H9 (cell line): ENCODE results near the gene TTC27. TPM values are rescaled to one million over a fixed set of nuclear protein-coding genes. Genes with fewer than 3 reads are reported as not detected.
"Not testable (repeated sequence)": the region's sequence is repeated elsewhere in the genome, so short reads cannot be mapped to it uniquely, and the experiment has no call there.

Experiments
- DNase-seq: peaks from one replicate; pipeline ENCODE4 v3.0.0-alpha.2; 2017
- H2AFZ ChIP-seq: one replicate; pipeline ENCODE4 v1.6.1; 2013; ENCODE audit warnings: mild to moderate bottlenecking, low read length, control low read depth, moderate library complexity
- H2AK5ac ChIP-seq: 2 replicates; pipeline ENCODE4 v1.6.1; 2013; ENCODE audit warnings: low read length, control low read depth, mixed read lengths; ENCODE audit not compliant: insufficient read length
- H2BK120ac ChIP-seq: one replicate; pipeline ENCODE4 v1.6.1; 2013; ENCODE audit warnings: low read depth, mild to moderate bottlenecking, low read length, control low read depth, inconsistent platforms; ENCODE audit not compliant: poor library complexity, severe bottlenecking
- H2BK12ac ChIP-seq: 2 replicates; pipeline ENCODE4 v1.6.1; 2013; ENCODE audit warnings: low read length, control low read depth, mixed read lengths, low read depth; ENCODE audit not compliant: insufficient read length
- H2BK15ac ChIP-seq: 2 replicates; pipeline ENCODE4 v1.6.1; 2013; ENCODE audit warnings: low read depth, low read length, control low read depth
- H2BK20ac ChIP-seq: one replicate; pipeline ENCODE4 v1.6.1; 2013; ENCODE audit warnings: low read depth, mild to moderate bottlenecking, low read length, control low read depth, inconsistent platforms; ENCODE audit not compliant: poor library complexity, severe bottlenecking
- H2BK5ac ChIP-seq: 2 replicates; pipeline ENCODE4 v1.6.1; 2013; ENCODE audit warnings: low read length, control low read depth, mixed read lengths; ENCODE audit not compliant: insufficient read length
- H3K14ac ChIP-seq: 2 replicates; pipeline ENCODE4 v1.6.1; 2013; ENCODE audit warnings: low read length, control low read depth; ENCODE audit not compliant: insufficient read depth
- H3K18ac ChIP-seq: 2 replicates; pipeline ENCODE4 v1.6.1; 2013; ENCODE audit warnings: low read depth, mild to moderate bottlenecking, mixed read lengths, low read length, control low read depth; ENCODE audit not compliant: insufficient read length
- H3K23ac ChIP-seq: 2 replicates; pipeline ENCODE4 v1.6.1; 2013; ENCODE audit warnings: low read length, control low read depth, mixed read lengths, low read depth; ENCODE audit not compliant: insufficient read length
- H3K23me2 ChIP-seq: 2 replicates; pipeline ENCODE4 v1.6.1; 2013; ENCODE audit warnings: low read depth, mild to moderate bottlenecking, mixed read lengths, low read length, control low read depth; ENCODE audit not compliant: insufficient read length, poor library complexity, severe bottlenecking
- H3K27ac ChIP-seq: 2 replicates; pipeline ENCODE4 v1.5.1; 2013; ENCODE audit warnings: low read length, control low read depth, mixed read lengths, low read depth; ENCODE audit not compliant: insufficient read length
- H3K27me3 ChIP-seq: 2 replicates; pipeline ENCODE4 v1.6.1; 2013; ENCODE audit warnings: low read length, control low read depth, inconsistent platforms; ENCODE audit not compliant: insufficient read depth
- H3K4ac ChIP-seq: 2 replicates; pipeline ENCODE4 v1.6.1; 2013; ENCODE audit warnings: low read depth, mild to moderate bottlenecking, control low read depth, inconsistent platforms, low read length, moderate library complexity
- H3K4me1 ChIP-seq: 2 replicates; pipeline ENCODE4 v1.6.1; 2013; ENCODE audit warnings: low read length, control low read depth, inconsistent platforms; ENCODE audit not compliant: insufficient read depth
- H3K4me2 ChIP-seq: 2 replicates; pipeline ENCODE4 v1.6.1; 2013; ENCODE audit warnings: low read length, control low read depth, mixed read lengths; ENCODE audit not compliant: insufficient read length, insufficient read depth
- H3K56ac ChIP-seq: 2 replicates; pipeline ENCODE4 v1.6.1; 2013; ENCODE audit warnings: low read depth, mild to moderate bottlenecking, mixed read lengths, low read length, control low read depth; ENCODE audit not compliant: insufficient read length
- H3K79me1 ChIP-seq: 2 replicates; pipeline ENCODE4 v1.6.1; 2013; ENCODE audit warnings: low read depth, mild to moderate bottlenecking, moderate library complexity, low read length, control low read depth, inconsistent platforms; ENCODE audit not compliant: insufficient read depth, poor library complexity, severe bottlenecking
- H3K79me2 ChIP-seq: 2 replicates; pipeline ENCODE4 v1.6.1; 2013; ENCODE audit warnings: low read length, control low read depth, inconsistent platforms; ENCODE audit not compliant: insufficient read depth
- H3K9ac ChIP-seq: 2 replicates; pipeline ENCODE4 v1.6.1; 2013; ENCODE audit warnings: low read length, control low read depth, mixed read lengths; ENCODE audit not compliant: insufficient read length; ENCODE audit errors: extremely low read depth
- H3K9me3 ChIP-seq: one replicate; pipeline ENCODE4 v1.6.1; 2013; ENCODE audit warnings: low read depth, low read length, inconsistent platforms; ENCODE audit not compliant: control insufficient read depth
- H3T11ph ChIP-seq: one replicate; pipeline ENCODE4 v1.6.1; 2013; ENCODE audit warnings: mild to moderate bottlenecking, low read length, control low read depth, inconsistent platforms
- H4K20me1 ChIP-seq: one replicate; pipeline ENCODE4 v1.6.1; 2013; ENCODE audit not compliant: control insufficient read depth, insufficient read length, insufficient read depth
- H4K5ac ChIP-seq: 2 replicates; pipeline ENCODE4 v1.6.1; 2013; ENCODE audit warnings: low read depth, mild to moderate bottlenecking, mixed read lengths, low read length, control low read depth; ENCODE audit not compliant: insufficient read length
- H4K8ac ChIP-seq: replicated peaks from 2 replicates; pipeline ENCODE4 v1.6.1; 2013; ENCODE audit warnings: low read length, control low read depth, mixed read lengths, low read depth; ENCODE audit not compliant: insufficient read length
- H4K91ac ChIP-seq: 2 replicates; pipeline ENCODE4 v1.6.1; 2013; ENCODE audit warnings: low read depth, mild to moderate bottlenecking, moderate library complexity, mixed read lengths, low read length, control low read depth; ENCODE audit not compliant: insufficient read length
- H3K27ac Mint-ChIP-seq, 3 experiments: 2 replicates in 2 of 3; 3 replicates in 1 of 3; pipeline ENCODE4 v1.8.0; 2020 to 2021; ENCODE audit warnings: mixed read lengths in 3 of 3, mild to moderate bottlenecking in 1 of 3, moderate library complexity in 1 of 3
- H3K27me3 Mint-ChIP-seq: 2 replicates; pipeline ENCODE4 v1.8.0; 2021; ENCODE audit warnings: low read depth, mild to moderate bottlenecking, moderate library complexity, mixed read lengths
- H3K36me3 Mint-ChIP-seq, 3 experiments: 2 replicates in 2 of 3; 3 replicates in 1 of 3; pipeline ENCODE4 v1.8.0; 2020 to 2021; ENCODE audit warnings: low read depth in 3 of 3, mixed read lengths in 3 of 3; ENCODE audit not compliant: insufficient read depth in 1 of 3
- H3K4me1 Mint-ChIP-seq, 2 experiments: 2 replicates each; pipeline ENCODE4 v1.8.0; 2020; ENCODE audit warnings: mixed read lengths in 2 of 2
- H3K4me3 Mint-ChIP-seq, 2 experiments: 2 replicates in 1 of 2; 3 replicates in 1 of 2; pipeline ENCODE4 v1.8.0; 2020 to 2021; ENCODE audit warnings: mild to moderate bottlenecking in 2 of 2, mixed read lengths in 2 of 2, moderate library complexity in 1 of 2
- H3K9me3 Mint-ChIP-seq, 2 experiments: 2 replicates in 1 of 2; 3 replicates in 1 of 2; pipeline ENCODE4 v1.8.0; 2020; ENCODE audit warnings: mild to moderate bottlenecking in 2 of 2, mixed read lengths in 2 of 2, moderate library complexity in 1 of 2
- WGBS: extraction: QIAGEN DNeasy Blood & Tissue Kit; methylation state at CpG from one replicate; pipeline ENCODE4 v1.1.7; 2013; ENCODE audit warnings: missing lambda C conversion rate, low lambda C conversion rate, mixed read lengths; ENCODE audit not compliant: insufficient read length; ENCODE audit errors: extremely low coverage; 5-methylcytosine and 5-hydroxymethylcytosine counted together
- total RNA-seq: library from RNA; stranded (reverse); gene quantifications from 2 replicates; pipeline ENCODE4 v1.2.1, GENCODE V29; 2021
- TF ChIP-seq, protein P1 (sequence below): fragments of 200-600 bp; sonication (generic); conservative IDR thresholded peaks from 3 replicates; pipeline ENCODE4 v1.8.0; 2021; ENCODE audit warnings: antibody characterized with exemption, mild to moderate bottlenecking

Gene TTC27
- total RNA-seq, 1 experiment from 2014 or later: 26.0 TPM

DNA sequence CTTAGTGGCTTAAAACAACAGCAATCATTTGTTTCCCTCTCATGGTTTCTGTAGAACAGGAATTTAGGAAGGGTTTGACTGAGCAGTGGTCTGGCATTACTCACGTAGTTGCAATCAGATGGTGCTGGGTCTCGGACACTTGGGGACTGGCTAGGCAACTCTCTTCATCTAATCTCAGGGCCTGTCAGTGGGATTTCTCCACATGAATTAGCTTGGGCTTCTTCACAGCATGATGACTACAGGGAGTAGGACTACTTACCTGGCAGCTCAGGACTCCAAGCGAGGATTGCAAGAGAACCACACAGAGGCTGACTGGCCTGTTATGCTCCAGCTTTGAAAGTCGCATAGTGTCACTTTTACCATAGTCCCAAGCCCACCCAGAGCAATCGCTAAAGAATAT lies 125.1 kb downstream of the TTC27 start:
- no peaks in the 10 kb centered on the region for H4K20me1 ChIP-seq
- H3K9me3 ChIP-seq: no peaks in the 10 kb centered on the region
- no peak overlapping the region for H3K4ac ChIP-seq
- H3K18ac ChIP-seq: no peak overlapping the region
- H2BK120ac ChIP-seq: no peak overlapping the region
- H3K27ac ChIP-seq: no peak overlapping the region
- no peaks in the 10 kb centered on the region for H3K79me1 ChIP-seq
- Mint-ChIP-seq H3K4me1 (peaks cover 9% of the 10 kb centered on the region in 2 experiments), H3K9me3 (peaks cover 4 to 9% of the 10 kb centered on the region in 2 experiments; a peak in 3 of 5 replicates), H3K27me3 (no peaks in the 10 kb centered on the region), H3K36me3 (peaks cover 7 to 27% (median 17%) of the 10 kb centered on the region in 3 experiments), H3K4me3 (no peak overlapping the region), H3K27ac (peak overlapping the region in 2 of 3 experiments; percentile 49 to 84; a peak in 3 of 7 replicates)
- no peak overlapping the region for H3K9ac ChIP-seq
- DNase-seq: no peak
- H3K4me2 ChIP-seq: no peak overlapping the region
- H2BK5ac ChIP-seq: no peak overlapping the region
- no peak overlapping the region for H3T11ph ChIP-seq
- H3K27me3 ChIP-seq: no peaks in the 10 kb centered on the region
- H2BK12ac ChIP-seq: no peak overlapping the region
- TF ChIP-seq, protein P1, sequence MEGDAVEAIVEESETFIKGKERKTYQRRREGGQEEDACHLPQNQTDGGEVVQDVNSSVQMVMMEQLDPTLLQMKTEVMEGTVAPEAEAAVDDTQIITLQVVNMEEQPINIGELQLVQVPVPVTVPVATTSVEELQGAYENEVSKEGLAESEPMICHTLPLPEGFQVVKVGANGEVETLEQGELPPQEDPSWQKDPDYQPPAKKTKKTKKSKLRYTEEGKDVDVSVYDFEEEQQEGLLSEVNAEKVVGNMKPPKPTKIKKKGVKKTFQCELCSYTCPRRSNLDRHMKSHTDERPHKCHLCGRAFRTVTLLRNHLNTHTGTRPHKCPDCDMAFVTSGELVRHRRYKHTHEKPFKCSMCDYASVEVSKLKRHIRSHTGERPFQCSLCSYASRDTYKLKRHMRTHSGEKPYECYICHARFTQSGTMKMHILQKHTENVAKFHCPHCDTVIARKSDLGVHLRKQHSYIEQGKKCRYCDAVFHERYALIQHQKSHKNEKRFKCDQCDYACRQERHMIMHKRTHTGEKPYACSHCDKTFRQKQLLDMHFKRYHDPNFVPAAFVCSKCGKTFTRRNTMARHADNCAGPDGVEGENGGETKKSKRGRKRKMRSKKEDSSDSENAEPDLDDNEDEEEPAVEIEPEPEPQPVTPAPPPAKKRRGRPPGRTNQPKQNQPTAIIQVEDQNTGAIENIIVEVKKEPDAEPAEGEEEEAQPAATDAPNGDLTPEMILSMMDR: no peak
- no CpG with 5 or more reads among the region's 5 CpGs for WGBS
- H4K5ac ChIP-seq: no peak overlapping the region
- H3K56ac ChIP-seq: no peak overlapping the region
- no peaks in the 10 kb centered on the region for H3K23me2 ChIP-seq
- no peaks in the 10 kb centered on the region for H3K4me1 ChIP-seq
- H3K79me2 ChIP-seq: no peaks in the 10 kb centered on the region
- no peak overlapping the region for H2AK5ac ChIP-seq
- H4K91ac ChIP-seq: no peak overlapping the region
- no peak overlapping the region for H4K8ac ChIP-seq
- H2AFZ ChIP-seq: no peak overlapping the region
- H2BK20ac ChIP-seq: no peak overlapping the region
- no peak overlapping the region for H3K23ac ChIP-seq
- H2BK15ac ChIP-seq: no peak overlapping the region
- no peak overlapping the region for H3K14ac ChIP-seq

DNA sequence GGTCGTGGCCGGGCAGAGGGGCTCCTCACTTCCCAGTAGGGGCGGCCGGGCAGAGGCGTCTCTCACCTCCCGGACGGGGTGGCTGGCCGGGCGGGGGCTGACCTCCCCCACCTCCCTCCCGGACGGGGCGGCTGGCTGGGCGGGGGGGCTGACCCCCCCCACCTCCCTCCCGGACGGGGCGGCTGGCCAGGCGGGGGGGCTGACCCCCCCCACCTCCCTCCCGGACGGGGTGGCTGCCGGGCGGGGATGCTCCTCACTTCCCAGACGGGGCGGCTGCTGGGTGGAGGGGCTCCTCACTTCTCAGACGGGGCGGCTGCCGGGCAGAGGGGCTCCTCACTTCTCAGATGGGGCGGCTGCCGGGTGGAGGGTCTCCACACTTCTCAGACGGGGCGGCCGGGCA lies 126.8 kb downstream of the TTC27 start:
- not testable (repeated sequence) for H3K79me2 ChIP-seq, H2BK20ac ChIP-seq, H3K27ac Mint-ChIP-seq, H2AFZ ChIP-seq, H2BK15ac ChIP-seq, H3K27me3 ChIP-seq, H2AK5ac ChIP-seq, H2BK12ac ChIP-seq, H4K20me1 ChIP-seq, H4K91ac ChIP-seq, H3K9me3 Mint-ChIP-seq, H3K56ac ChIP-seq, H4K8ac ChIP-seq, H3K4me1 ChIP-seq, H3K79me1 ChIP-seq, H3K23ac ChIP-seq, H3K4ac ChIP-seq, H3T11ph ChIP-seq, H3K23me2 ChIP-seq, H3K27me3 Mint-ChIP-seq, H3K4me1 Mint-ChIP-seq, H2BK5ac ChIP-seq, DNase-seq, H2BK120ac ChIP-seq, H3K18ac ChIP-seq, H3K9me3 ChIP-seq, H3K4me2 ChIP-seq, H3K4me3 Mint-ChIP-seq, H4K5ac ChIP-seq, H3K14ac ChIP-seq, H3K9ac ChIP-seq, H3K27ac ChIP-seq
- no CpG with 5 or more reads among the region's 31 CpGs for WGBS
- H3K36me3 Mint-ChIP-seq: peaks cover 9 to 30% (median 19%) of the 10 kb centered on the region in 3 experiments
